HepG2 (cell line): ENCODE results near the gene MYD88. TPM values are rescaled to one million over a fixed set of nuclear protein-coding genes. Genes with fewer than 3 reads are reported as not detected.

Experiments used
- ATAC-seq: fragments of 200-7000 bp; cut with Tn5 transposase; 3 replicates; pipeline ENCODE4 v1.9.1; 2020; ENCODE audit warnings: mild to moderate bottlenecking, moderate library complexity
- BruUV-seq: library from RNA; stranded (reverse); fragments of 400-500 nt; replicated peaks from 2 replicates; lab custom pipeline; 2021; lab: Mats Ljungman, UMichigan
- CTCF ChIA-PET: fragments of 300-600 bp; formaldehyde crosslinking; extraction: SDS; loops from one replicate; lab custom pipeline; 2021; ENCODE audit warnings: low total read pairs, inconsistent platforms, low intra/inter-chr PET ratio; lab: Yijun Ruan, JAX
- POLR2A ChIA-PET: fragments of 350-600 bp; sonication (Branson Sonifier 250); formaldehyde crosslinking; loops from one replicate; lab custom pipeline; 2020; ENCODE audit warnings: antibody characterized with exemption, inconsistent platforms; lab: Yijun Ruan, JAX
- DNase-seq: peaks from one replicate; pipeline ENCODE4 v3.0.0-alpha.2; 2015; ENCODE audit warnings: low spot score
- FAIRE-seq: peaks from 3 replicates; lab custom pipeline; 2011; peaks lifted over from hg19 to GRCh38; lab: Jason Lieb, UNC
- H2AFZ ChIP-seq: one replicate; pipeline ENCODE4 v1.6.1; 2011; ENCODE audit warnings: low read length, inconsistent platforms
- H3K27ac ChIP-seq: fragments of 300-600 bp; 3 replicates; pipeline ENCODE4 v1.8.0; 2011; ENCODE audit warnings: mixed run types, mild to moderate bottlenecking, mixed read lengths, low read length, inconsistent platforms; ENCODE audit not compliant: insufficient read depth; ENCODE audit errors: extremely low read length
- H3K27me3 ChIP-seq, 2 experiments: fragments of 200-600 bp in 1 of 2; 2 replicates in 1 of 2; 3 replicates in 1 of 2; pipeline versions ENCODE4 v1.6.0 to v1.8.0; 2011; ENCODE audit warnings: low read length in 2 of 2, mild to moderate bottlenecking in 2 of 2, moderate library complexity in 2 of 2, inconsistent platforms in 1 of 2; ENCODE audit not compliant: insufficient read depth in 2 of 2, control insufficient read depth in 1 of 2
- H3K36me3 ChIP-seq, 2 experiments: fragments of 200-600 bp in 1 of 2; replicated peaks in 1 of 2; 2 replicates in 1 of 2; 3 replicates in 1 of 2; pipeline versions ENCODE4 v1.5.1 to v1.8.0; 2011; ENCODE audit warnings: low read length in 2 of 2, inconsistent platforms in 1 of 2; ENCODE audit not compliant: insufficient read depth in 2 of 2, control insufficient read depth in 1 of 2
- H3K4me1 ChIP-seq: 2 replicates; pipeline ENCODE4 v1.5.1; 2012; ENCODE audit warnings: low read length, inconsistent platforms; ENCODE audit not compliant: insufficient read depth
- H3K4me2 ChIP-seq: 2 replicates; pipeline ENCODE4 v1.6.0; 2011; ENCODE audit warnings: low read depth, low read length, inconsistent platforms
- H3K4me3 ChIP-seq, 3 experiments: fragments of 200-600 bp in 1 of 3; sonication (generic), shearing (Covaris generic) in 1 of 3; replicated peaks in 1 of 3; 2 replicates each; pipeline ENCODE4 v1.5.1; 2011 to 2016; ENCODE audit warnings: low read length in 3 of 3, inconsistent platforms in 2 of 3, low read depth in 2 of 3, mild to moderate bottlenecking in 2 of 3, control low read depth in 1 of 3, mixed read lengths in 1 of 3; ENCODE audit not compliant: insufficient read depth in 1 of 3
- H3K79me2 ChIP-seq: one replicate; pipeline ENCODE4 v1.6.1; 2011; ENCODE audit warnings: low read length, inconsistent platforms; ENCODE audit not compliant: insufficient read depth
- H3K9ac ChIP-seq: 2 replicates; pipeline ENCODE4 v1.6.0; 2011; ENCODE audit warnings: mild to moderate bottlenecking, low read depth, low read length, inconsistent platforms; ENCODE audit not compliant: insufficient read depth
- H3K9me3 ChIP-seq: 2 replicates; pipeline ENCODE4 v1.5.1; 2012; ENCODE audit warnings: mild to moderate bottlenecking, low read length
- H4K20me1 ChIP-seq: 2 replicates; pipeline ENCODE4 v1.6.0; 2011; ENCODE audit warnings: inconsistent platforms, mild to moderate bottlenecking, low read length, moderate library complexity; ENCODE audit not compliant: insufficient read depth
- ZBTB21 ChIP-seq: sonication (generic); formaldehyde crosslinking; IDR thresholded peaks from 2 replicates; pipeline ENCODE4 v1.4.0; 2020; ENCODE audit warnings: missing genetic modification reagents
- ZNF251 ChIP-seq: sonication (generic); formaldehyde crosslinking; IDR thresholded peaks from 2 replicates; pipeline ENCODE4 v1.9.0; 2021; ENCODE audit warnings: mild to moderate bottlenecking, missing genetic modification reagents
- ZNF570 ChIP-seq: sonication (generic); formaldehyde crosslinking; IDR thresholded peaks from 2 replicates; pipeline ENCODE4 v1.4.0; 2020; ENCODE audit warnings: mild to moderate bottlenecking, missing genetic modification reagents, borderline replicate concordance
- ZNF766 ChIP-seq: sonication (generic); formaldehyde crosslinking; IDR thresholded peaks from 2 replicates; pipeline ENCODE4 v1.5.0; 2020; ENCODE audit warnings: missing genetic modification reagents, borderline replicate concordance
- WGBS: methylation state at CpG from one replicate; pipeline ENCODE4 v1.1.6; 2017; ENCODE audit warnings: low lambda C conversion rate; 5-methylcytosine and 5-hydroxymethylcytosine counted together
- in situ Hi-C: cut with HindIII; loops from 2 replicates; pipeline ENCODE4 v1.10.0; 2017; ENCODE audit warnings: low pct_unique_long_range_greater_than_20kb; ENCODE audit not compliant: extremely low pct_ligation_motif_present
- intact Hi-C: fragments of 100-400 bp; cut with micrococcal nuclease; formaldehyde crosslinking; loops from one replicate; pipeline ENCODE4 v1.10.0; 2022; ENCODE audit not compliant: unreplicated experiment
- polyA plus RNA-seq, 8 experiments: library from polyadenylated mRNA; depleted of rRNA in 3 of 8; stranded (reverse) in 7 of 8; unstranded in 1 of 8; fragments of >200 nt; fragmentation: Illumina TruSeq in 4 of 8; extraction: Trizol in 4 of 8; gene quantifications; 2 replicates each; pipeline versions ENCODE4 v1.2.1 to v1.2.3, GENCODE V29; 2011 to 2016; ENCODE audit warnings: low read depth in 4 of 8, missing spikeins in 1 of 8, mixed read lengths in 1 of 8; ENCODE audit not compliant: insufficient read depth in 1 of 8
- total RNA-seq, 5 experiments: library from RNA; depleted of rRNA; stranded (reverse); fragments of >200 nt; fragmentation: Illumina TruSeq; extraction: Trizol; gene quantifications; 2 replicates each; pipeline ENCODE4 v1.2.3, GENCODE V29; 2016; ENCODE audit warnings: low read depth in 1 of 5
- TF ChIP-seq, protein P1 (sequence below): sonication (generic); formaldehyde crosslinking; IDR thresholded peaks from 2 replicates; pipeline ENCODE4 v1.8.1; 2023; ENCODE audit warnings: missing genetic modification reagents, inconsistent platforms, borderline replicate concordance
- TF ChIP-seq, protein P2 (sequence below): sonication (generic); formaldehyde crosslinking; IDR thresholded peaks from 2 replicates; pipeline ENCODE4 v1.8.0; 2022; ENCODE audit warnings: mild to moderate bottlenecking, missing genetic modification reagents
- TF ChIP-seq, protein P3 (sequence below), 2 experiments: sonication (generic) in 1 of 2; formaldehyde crosslinking in 1 of 2; IDR thresholded peaks; 2 replicates each; pipeline versions ENCODE4 v1.6.1 to v1.9.0; 2014 to 2022; ENCODE audit warnings: antibody characterized with exemption in 1 of 2, borderline replicate concordance in 1 of 2, inconsistent platforms in 1 of 2, low read depth in 1 of 2, missing genetic modification reagents in 1 of 2

Gene MYD88
- total and polyA plus RNA-seq, 2 of the 13 experiments (the other 11 are each of a cell fraction or from before 2014, with no cell fraction given), result 7.6 to 32.7 TPM

DNA sequence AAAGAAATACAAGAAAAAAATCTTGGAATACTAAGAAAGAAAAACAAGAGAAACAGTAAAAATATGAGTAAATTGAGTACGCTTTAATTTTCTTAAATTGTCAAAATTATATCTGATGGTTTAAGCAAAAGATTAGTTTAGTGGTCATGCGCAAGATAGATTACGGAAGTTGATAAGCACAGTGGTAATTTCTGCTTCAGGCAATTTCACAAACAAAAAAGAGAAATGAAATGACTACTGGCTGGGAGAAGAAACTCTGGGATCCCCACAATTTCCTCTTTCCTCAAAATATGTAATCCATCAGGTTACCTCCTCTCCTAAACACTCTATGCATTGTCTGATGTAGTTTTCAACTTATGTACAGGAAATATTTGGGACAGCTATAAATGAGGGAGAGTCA, 9.0 kb downstream of the MYD88 start:
- H3K4me2 ChIP-seq, result no peak overlapping the region
- H3K9me3 ChIP-seq, result 0 out of 2 replicates have a peak, but pooled peaks cover 9% of the 10 kb centered on the region
- no peak overlapping the region for H2AFZ ChIP-seq
- H3K4me1 ChIP-seq, result peaks cover 7% of the 10 kb centered on the region; the same call in 1 of the 2 replicates
- no peaks in the 10 kb centered on the region for H3K36me3 ChIP-seq
- H3K9ac ChIP-seq, result no peak overlapping the region
- no peaks in the 10 kb centered on the region for H3K79me2 ChIP-seq
- no peak overlapping the region for H3K4me3 ChIP-seq
- H4K20me1 ChIP-seq, result no peaks in the 10 kb centered on the region
- H3K27ac ChIP-seq, result no peak overlapping the region
- FAIRE-seq (no peak), ATAC-seq (no peak), DNase-seq (no peak)
- BruUV-seq, result no TSS peak
- CTCF ChIA-PET, result no interaction called here
- no peak for TF ChIP-seq ZNF570
- no peak for TF ChIP-seq ZNF766 (CRISPR knock-in tag)
- no peak for TF ChIP-seq ZNF251 (CRISPR knock-in tag)
- TF ChIP-seq, protein P1, sequence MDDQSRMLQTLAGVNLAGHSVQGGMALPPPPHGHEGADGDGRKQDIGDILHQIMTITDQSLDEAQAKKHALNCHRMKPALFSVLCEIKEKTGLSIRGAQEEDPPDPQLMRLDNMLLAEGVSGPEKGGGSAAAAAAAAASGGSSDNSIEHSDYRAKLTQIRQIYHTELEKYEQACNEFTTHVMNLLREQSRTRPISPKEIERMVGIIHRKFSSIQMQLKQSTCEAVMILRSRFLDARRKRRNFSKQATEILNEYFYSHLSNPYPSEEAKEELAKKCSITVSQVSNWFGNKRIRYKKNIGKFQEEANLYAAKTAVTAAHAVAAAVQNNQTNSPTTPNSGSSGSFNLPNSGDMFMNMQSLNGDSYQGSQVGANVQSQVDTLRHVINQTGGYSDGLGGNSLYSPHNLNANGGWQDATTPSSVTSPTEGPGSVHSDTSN (CRISPR knock-in tag), result no peak
- in situ Hi-C loops (loop anchor here (25.0 kb wide), 1 partner anchor 315 kb away; the partner anchor contains the start of gene ACVR2B), intact Hi-C loops (no loop called here)
- no peaks in the 10 kb centered on the region for H3K27me3 ChIP-seq
- 97% methylated on average over 3 of the region's 3 CpGs for WGBS
- POLR2A ChIA-PET, result no interaction called here

DNA sequence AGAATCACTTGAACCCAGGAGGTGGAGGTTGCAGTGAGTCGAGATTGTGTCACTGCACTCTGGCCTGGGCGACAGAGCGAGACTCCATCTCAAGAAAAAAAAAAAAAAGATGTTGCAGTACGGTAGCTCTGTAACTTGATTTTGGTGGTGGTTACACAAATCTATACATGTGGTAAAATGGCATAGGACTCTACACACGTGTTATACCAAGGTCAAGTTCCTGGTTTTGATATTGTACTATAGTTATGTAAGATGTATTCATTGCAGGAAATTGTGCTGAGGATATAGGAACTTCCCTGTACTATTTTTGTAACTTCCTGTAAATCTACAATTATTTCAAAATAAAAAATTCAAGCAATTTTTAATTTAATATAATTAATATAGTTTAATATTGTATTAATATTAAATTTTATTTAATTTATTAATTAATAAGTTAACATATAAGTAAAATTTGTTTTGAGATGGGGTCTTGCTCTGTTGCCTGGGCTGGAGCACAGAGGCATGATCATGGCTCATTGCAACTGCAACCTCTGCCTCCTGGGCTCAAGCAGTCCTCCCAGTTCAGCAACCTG, 9.9 kb downstream of the MYD88 start:
- Histone ChIP-seq H3K27ac (no peak overlapping the region), H3K9ac (no peak overlapping the region), H3K27me3 (no peaks in the 10 kb centered on the region), H2AFZ (no peak overlapping the region), H3K4me1 (peaks cover 7% of the 10 kb centered on the region; the same call in 1 of the 2 replicates), H3K4me2 (no peak overlapping the region), H3K4me3 (no peak overlapping the region), H3K36me3 (no peaks in the 10 kb centered on the region), H3K79me2 (no peaks in the 10 kb centered on the region), H3K9me3 (0 out of 2 replicates have a peak, but pooled peaks cover 9% of the 10 kb centered on the region), H4K20me1 (no peaks in the 10 kb centered on the region)
- in situ Hi-C loops (loop anchor here (25.0 kb wide), 1 partner anchor 314 kb away; the partner anchor contains the start of gene ACVR2B), intact Hi-C loops (no loop called here)
- FAIRE-seq, result no peak
- POLR2A ChIA-PET, result interaction anchor here (1.7 kb wide), 1 partner anchor 11 kb away, joined by 4 read pairs; the partner anchor contains the start of gene ACAA1
- TF ChIP-seq, protein P2, sequence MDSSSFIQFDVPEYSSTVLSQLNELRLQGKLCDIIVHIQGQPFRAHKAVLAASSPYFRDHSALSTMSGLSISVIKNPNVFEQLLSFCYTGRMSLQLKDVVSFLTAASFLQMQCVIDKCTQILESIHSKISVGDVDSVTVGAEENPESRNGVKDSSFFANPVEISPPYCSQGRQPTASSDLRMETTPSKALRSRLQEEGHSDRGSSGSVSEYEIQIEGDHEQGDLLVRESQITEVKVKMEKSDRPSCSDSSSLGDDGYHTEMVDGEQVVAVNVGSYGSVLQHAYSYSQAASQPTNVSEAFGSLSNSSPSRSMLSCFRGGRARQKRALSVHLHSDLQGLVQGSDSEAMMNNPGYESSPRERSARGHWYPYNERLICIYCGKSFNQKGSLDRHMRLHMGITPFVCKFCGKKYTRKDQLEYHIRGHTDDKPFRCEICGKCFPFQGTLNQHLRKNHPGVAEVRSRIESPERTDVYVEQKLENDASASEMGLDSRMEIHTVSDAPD, result no peak
- TF ChIP-seq, protein P3, sequence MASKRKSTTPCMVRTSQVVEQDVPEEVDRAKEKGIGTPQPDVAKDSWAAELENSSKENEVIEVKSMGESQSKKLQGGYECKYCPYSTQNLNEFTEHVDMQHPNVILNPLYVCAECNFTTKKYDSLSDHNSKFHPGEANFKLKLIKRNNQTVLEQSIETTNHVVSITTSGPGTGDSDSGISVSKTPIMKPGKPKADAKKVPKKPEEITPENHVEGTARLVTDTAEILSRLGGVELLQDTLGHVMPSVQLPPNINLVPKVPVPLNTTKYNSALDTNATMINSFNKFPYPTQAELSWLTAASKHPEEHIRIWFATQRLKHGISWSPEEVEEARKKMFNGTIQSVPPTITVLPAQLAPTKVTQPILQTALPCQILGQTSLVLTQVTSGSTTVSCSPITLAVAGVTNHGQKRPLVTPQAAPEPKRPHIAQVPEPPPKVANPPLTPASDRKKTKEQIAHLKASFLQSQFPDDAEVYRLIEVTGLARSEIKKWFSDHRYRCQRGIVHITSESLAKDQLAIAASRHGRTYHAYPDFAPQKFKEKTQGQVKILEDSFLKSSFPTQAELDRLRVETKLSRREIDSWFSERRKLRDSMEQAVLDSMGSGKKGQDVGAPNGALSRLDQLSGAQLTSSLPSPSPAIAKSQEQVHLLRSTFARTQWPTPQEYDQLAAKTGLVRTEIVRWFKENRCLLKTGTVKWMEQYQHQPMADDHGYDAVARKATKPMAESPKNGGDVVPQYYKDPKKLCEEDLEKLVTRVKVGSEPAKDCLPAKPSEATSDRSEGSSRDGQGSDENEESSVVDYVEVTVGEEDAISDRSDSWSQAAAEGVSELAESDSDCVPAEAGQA (IDR thresholded peaks at IDR 0.05; ENCODE audit: low read depth), result no peak
- TF ChIP-seq, protein P3 (CRISPR knock-in tag; IDR thresholded peaks at IDR 0.05; ENCODE audit: borderline replicate concordance), result no peak
- no peak for TF ChIP-seq ZBTB21 (CRISPR knock-in tag)
- no peak for ATAC-seq
- no TSS peak for BruUV-seq
- DNase-seq, result no peak
- CTCF ChIA-PET, result no interaction called here
- 57% methylated on average over 5 of the region's 5 CpGs for WGBS
